ENCODE results near the gene STK24. TPM values are rescaled to one million over a fixed set of nuclear protein-coding genes. Genes with fewer than 3 reads are reported as not detected.

Gene STK24
- total and polyA plus RNA-seq, 10 of the 15 experiments (the other 5 are each of a cell fraction or from before 2014, with no cell fraction given), result 7.5 to 115 (median 52.9) TPM

- Histone ChIP-seq H3K4me1 (ENCODE audit: control insufficient read depth, insufficient read depth, low read length) (no peaks in the 10 kb centered on the region), H3K27ac (ENCODE audit: control insufficient read depth, insufficient read depth) (no peak overlapping the region), H3K36me3 (ENCODE audit: control insufficient read depth in 2 of 2, insufficient read depth in 2 of 2, low read length in 1 of 2) (no peaks in the 10 kb centered on the region), H3K9ac (ENCODE audit: control insufficient read depth, insufficient read depth, low read length) (no peak overlapping the region), H3K4me2 (ENCODE audit: control insufficient read depth, insufficient read depth) (no peak overlapping the region), H4K20me1 (ENCODE audit: control insufficient read depth, insufficient read depth) (no peaks in the 10 kb centered on the region), H3K4me3 (no peak overlapping the region), H3K27me3 (replicated peaks in 1 of 2; ENCODE audit: control insufficient read depth in 2 of 2, insufficient read depth in 2 of 2, low read length in 1 of 2) (no peaks in the 10 kb centered on the region), H2AFZ (ENCODE audit: control insufficient read depth, low read depth, low read length) (no peak overlapping the region), H3K79me2 (ENCODE audit: control insufficient read depth, insufficient read depth, low read length) (no peaks in the 10 kb centered on the region), H3K9me3 (replicated peaks; ENCODE audit: control insufficient read depth, insufficient read depth, low read length) (no peaks in the 10 kb centered on the region)
- ATAC-seq, result no peak
- DNase-seq (ENCODE audit: low read depth, low spot score), result no peak
- intact Hi-C loops (cut with micrococcal nuclease; ENCODE audit: unreplicated experiment) (no loop called here), in situ Hi-C loops (cut with MboI) (no loop called here)
- no TSS peak for BruUV-seq (replicated peaks)
- POLR2A ChIA-PET, result no interaction called here
- no peak for FAIRE-seq
- SMC1A ChIA-PET (ENCODE audit: uncharacterized antibody, unreplicated experiment), result interaction anchor here (1.3 kb wide), 1 partner anchor 10 kb away, joined by 7 read pairs; no protein-coding TSS in a partner anchor
- no peak for TF ChIP-seq RBBP5 (conservative IDR thresholded peaks at IDR 0.05)
- TF ChIP-seq TAF1 (IDR thresholded peaks at IDR 0.05; ENCODE audit: borderline replicate concordance, low read depth, low read length), result no peak
- no peak for TF ChIP-seq ZNF622 (IDR thresholded peaks at IDR 0.05)
- no peak for TF ChIP-seq JUND (IDR thresholded peaks at IDR 0.05; ENCODE audit: low read depth, low read length)
- TF ChIP-seq CUX1 (IDR thresholded peaks at IDR 0.05; ENCODE audit: insufficient replicate concordance, low read depth, low read length), result no peak
- TF ChIP-seq SUPT20H (IDR thresholded peaks at IDR 0.05; ENCODE audit: borderline replicate concordance, control insufficient read depth, low read depth, low read length), result no peak
- TF ChIP-seq FOS (IDR thresholded peaks at IDR 0.05; ENCODE audit: borderline replicate concordance, extremely low read depth, insufficient read length), result no peak
- TF ChIP-seq KLF5 (IDR thresholded peaks at IDR 0.05; ENCODE audit: partially characterized antibody), result no peak
- TF ChIP-seq ZBED1 (IDR thresholded peaks at IDR 0.05; ENCODE audit: borderline replicate concordance), result no peak
- TF ChIP-seq CEBPB (IDR thresholded peaks at IDR 0.05; ENCODE audit: borderline replicate concordance in 1 of 2, low read depth in 2 of 2, low read length in 2 of 2), result no peak
- no peak for TF ChIP-seq NFYB (IDR thresholded peaks at IDR 0.05; ENCODE audit: insufficient read depth, low read depth, low read length)
- TF ChIP-seq NR2C2 (IDR thresholded peaks at IDR 0.05; ENCODE audit: borderline replicate concordance, control insufficient read depth, insufficient read length, low read depth), result no peak
- no peak for TF ChIP-seq GABPA (IDR thresholded peaks at IDR 0.05; ENCODE audit: low read depth)
- TF ChIP-seq BHLHE40 (IDR thresholded peaks at IDR 0.05; ENCODE audit: borderline replicate concordance in 1 of 2, low read depth in 2 of 2, low read length in 1 of 2), result no peak
- no peak for TF ChIP-seq HCFC1 (IDR thresholded peaks at IDR 0.05; ENCODE audit: low read length)
- no peak for TF ChIP-seq EGR1 (IDR thresholded peaks at IDR 0.05; ENCODE audit: borderline replicate concordance in 1 of 2, low read depth in 2 of 2, low read length in 2 of 2)
- no peak for TF ChIP-seq CTCF (IDR thresholded peaks at IDR 0.05 in 2 of 3, conservative IDR thresholded peaks at IDR 0.05 in 1 of 3; ENCODE audit: control insufficient read depth in 2 of 3, extremely low read depth in 1 of 3, insufficient read depth in 1 of 3, low read depth in 3 of 3, low read length in 3 of 3)
- RAD21 ChIA-PET (ENCODE audit: unreplicated experiment), result no interaction called here
- WGBS (ENCODE audit: insufficient coverage, insufficient replicate concordance, low lambda C conversion rate, missing lambda C conversion rate), result 75% methylated on average over 9 of the region's 9 CpGs
- CTCF ChIA-PET, result interaction anchor here (1.0 kb wide), 1 partner anchor 294 kb away, joined by 3 read pairs; no protein-coding TSS in a partner anchor
Observed at GRCh38 chr13:98406971-98407370, 169.9 kb downstream of the STK24 start.
